ENCODE results near the gene GNRHR. TPM values are rescaled to one million over a fixed set of nuclear protein-coding genes. Genes with fewer than 3 reads are reported as not detected.

The GNRHR gene
- total RNA-seq, 4 donors from 2014 or later, result not detected

GRCh38 chr4:67718848-67719247 lies 35.3 kb downstream of the GNRHR start:
- no peak for DNase-seq (ENCODE audit: low spot score in 2 of 2)
- Histone ChIP-seq H3K4me3 (no peak overlapping the region), H3K4me1 (no peaks in the 10 kb centered on the region), H3K27ac (no peak overlapping the region), H3K36me3 (peaks cover 0 to 55% (median 0%) of the 10 kb centered on the region in 3 donors), H3K9me3 (no peaks in the 10 kb centered on the region), H3K27me3 (no peaks in the 10 kb centered on the region)
- WGBS, 2 donors, result 94 to 98% methylated on average over 2 of the region's 2 CpGs
- TF ChIP-seq EP300 (IDR thresholded peaks at IDR 0.05) (no peak), POLR2A (IDR thresholded peaks at IDR 0.05) (no peak)
- TF ChIP-seq, protein P1, sequence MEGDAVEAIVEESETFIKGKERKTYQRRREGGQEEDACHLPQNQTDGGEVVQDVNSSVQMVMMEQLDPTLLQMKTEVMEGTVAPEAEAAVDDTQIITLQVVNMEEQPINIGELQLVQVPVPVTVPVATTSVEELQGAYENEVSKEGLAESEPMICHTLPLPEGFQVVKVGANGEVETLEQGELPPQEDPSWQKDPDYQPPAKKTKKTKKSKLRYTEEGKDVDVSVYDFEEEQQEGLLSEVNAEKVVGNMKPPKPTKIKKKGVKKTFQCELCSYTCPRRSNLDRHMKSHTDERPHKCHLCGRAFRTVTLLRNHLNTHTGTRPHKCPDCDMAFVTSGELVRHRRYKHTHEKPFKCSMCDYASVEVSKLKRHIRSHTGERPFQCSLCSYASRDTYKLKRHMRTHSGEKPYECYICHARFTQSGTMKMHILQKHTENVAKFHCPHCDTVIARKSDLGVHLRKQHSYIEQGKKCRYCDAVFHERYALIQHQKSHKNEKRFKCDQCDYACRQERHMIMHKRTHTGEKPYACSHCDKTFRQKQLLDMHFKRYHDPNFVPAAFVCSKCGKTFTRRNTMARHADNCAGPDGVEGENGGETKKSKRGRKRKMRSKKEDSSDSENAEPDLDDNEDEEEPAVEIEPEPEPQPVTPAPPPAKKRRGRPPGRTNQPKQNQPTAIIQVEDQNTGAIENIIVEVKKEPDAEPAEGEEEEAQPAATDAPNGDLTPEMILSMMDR (IDR thresholded peaks at IDR 0.05), result no peak

- H3K4me3 ChIP-seq, result no peak overlapping the region
Observed at GRCh38 chr4:67717586-67717985, 36.6 kb downstream of the GNRHR start.

GRCh38 chr4:67714955-67715354 lies 39.2 kb downstream of the GNRHR start:
- no peak overlapping the region for H3K4me3 ChIP-seq
- no peak overlapping the region for H3K27ac ChIP-seq
- no peak for TF ChIP-seq EP300 (IDR thresholded peaks at IDR 0.05)
- no peak for TF ChIP-seq POLR2A (IDR thresholded peaks at IDR 0.05)
- TF ChIP-seq, protein P1 (IDR thresholded peaks at IDR 0.05), result no peak
- no peak for DNase-seq (ENCODE audit: low spot score in 2 of 2)
- H3K4me1 ChIP-seq, result no peaks in the 10 kb centered on the region
- H3K27me3 ChIP-seq, result no peaks in the 10 kb centered on the region
- H3K9me3 ChIP-seq, result no peaks in the 10 kb centered on the region
- 95% methylated on average over 6 of the region's 6 CpGs for WGBS, 2 donors
- peaks cover 0 to 34% (median 0%) of the 10 kb centered on the region in 3 donors for H3K36me3 ChIP-seq

More at GRCh38 chr4:67717586-67717985, 36.6 kb downstream of the GNRHR start:
- 91 to 92% methylated on average over 2 of the region's 2 CpGs for WGBS, 2 donors
- no peak for TF ChIP-seq POLR2A (IDR thresholded peaks at IDR 0.05)
- Histone ChIP-seq H3K4me1 (no peaks in the 10 kb centered on the region), H3K9me3 (no peaks in the 10 kb centered on the region), H3K27me3 (no peaks in the 10 kb centered on the region), H3K36me3 (peaks cover 0 to 60% (median 0%) of the 10 kb centered on the region in 3 donors), H3K27ac (no peak overlapping the region)
- no peak for DNase-seq (ENCODE audit: low spot score in 2 of 2)

- no peak overlapping the region for H3K4me3 ChIP-seq
- WGBS, 2 donors, result 82 to 94% methylated on average over 1 of the region's 1 CpG
- no peak for DNase-seq (ENCODE audit: low spot score in 2 of 2)
- H3K36me3 ChIP-seq, result peaks cover 0 to 32% (median 0%) of the 10 kb centered on the region in 3 donors
- TF ChIP-seq POLR2A (IDR thresholded peaks at IDR 0.05), result no peak
- TF ChIP-seq, protein P1 (IDR thresholded peaks at IDR 0.05), result no peak
- no peak for TF ChIP-seq EP300 (IDR thresholded peaks at IDR 0.05)
- H3K27me3 ChIP-seq, result no peaks in the 10 kb centered on the region
- H3K4me1 ChIP-seq, result no peaks in the 10 kb centered on the region
- no peaks in the 10 kb centered on the region for H3K9me3 ChIP-seq
- H3K27ac ChIP-seq, result no peak overlapping the region
Observed at GRCh38 chr4:67714248-67714583, 40.0 kb downstream of the GNRHR start.

GRCh38 chr4:67713529-67714247 lies 40.5 kb downstream of the GNRHR start:
- no peak for DNase-seq (ENCODE audit: low spot score in 2 of 2)
- no peak overlapping the region for H3K4me3 ChIP-seq
- 72 to 75% methylated on average over 12 of the region's 12 CpGs for WGBS, 2 donors
- no peak overlapping the region for H3K27ac ChIP-seq
- no peaks in the 10 kb centered on the region for H3K4me1 ChIP-seq
- H3K9me3 ChIP-seq, result no peaks in the 10 kb centered on the region
- no peaks in the 10 kb centered on the region for H3K27me3 ChIP-seq
- TF ChIP-seq, protein P1 (IDR thresholded peaks at IDR 0.05), result no peak
- TF ChIP-seq POLR2A (IDR thresholded peaks at IDR 0.05) (no peak), EP300 (IDR thresholded peaks at IDR 0.05) (no peak)
- H3K36me3 ChIP-seq, result peaks cover 0 to 29% (median 0%) of the 10 kb centered on the region in 3 donors
